Stimulated activated CD8-positive, alpha-beta memory T cell treated with anti-CD3 and anti-CD28 coated beads, Interleukin-7, amount 100 ng/mL, for 4 hours (primary cell): ENCODE measurements around the gene MYADM.

Experiments used
- DNase-seq, 2 donors: peaks; one replicate each; pipeline ENCODE4 v3.0.0-alpha.2; 2020; ENCODE audit warnings: low read depth in 2 of 2

MYADM gene

DNA sequence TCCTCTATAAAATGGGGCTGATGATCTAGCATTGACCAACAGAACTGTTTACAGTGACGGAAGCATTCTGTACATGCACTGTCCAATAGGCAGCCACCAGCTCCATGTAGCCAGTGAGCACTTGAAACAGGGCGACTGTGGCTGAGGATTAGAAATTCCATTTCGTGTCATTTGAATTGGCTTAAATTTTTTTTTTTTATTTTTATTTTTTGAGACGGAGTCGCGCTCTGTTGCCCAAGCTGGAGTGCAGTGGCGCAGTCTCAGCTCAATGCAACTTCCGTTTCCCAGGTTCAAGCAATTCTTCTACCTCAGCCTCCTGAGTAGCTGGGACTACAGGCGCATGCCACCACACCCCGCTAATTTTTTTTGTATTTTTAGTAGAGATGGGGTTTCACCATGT lies 17.4 kb downstream of the MYADM start:
- no peak for DNase-seq

- DNase-seq: no peak
Observed at GRCh38 chr19:53892301-53892980, 24.8 kb downstream of the MYADM start.

DNA sequence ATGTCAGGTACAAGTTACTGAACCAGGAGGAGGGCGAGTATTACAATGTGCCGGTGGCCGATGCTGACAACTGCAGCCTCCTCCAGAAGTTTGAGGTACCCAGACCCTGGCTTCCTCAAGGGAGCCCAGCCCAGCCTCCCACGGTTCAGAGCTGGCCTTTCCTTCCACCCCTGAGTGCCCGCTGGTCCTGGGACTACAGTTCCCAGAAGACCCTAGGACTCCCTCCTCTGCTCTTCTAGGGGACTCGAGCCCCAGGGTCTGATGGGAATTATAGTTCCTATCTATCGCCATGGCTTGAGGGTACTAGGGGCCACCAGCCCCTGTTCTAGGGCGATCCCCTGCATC lies 25.3 kb downstream of the MYADM start:
- DNase-seq: no peak

DNA sequence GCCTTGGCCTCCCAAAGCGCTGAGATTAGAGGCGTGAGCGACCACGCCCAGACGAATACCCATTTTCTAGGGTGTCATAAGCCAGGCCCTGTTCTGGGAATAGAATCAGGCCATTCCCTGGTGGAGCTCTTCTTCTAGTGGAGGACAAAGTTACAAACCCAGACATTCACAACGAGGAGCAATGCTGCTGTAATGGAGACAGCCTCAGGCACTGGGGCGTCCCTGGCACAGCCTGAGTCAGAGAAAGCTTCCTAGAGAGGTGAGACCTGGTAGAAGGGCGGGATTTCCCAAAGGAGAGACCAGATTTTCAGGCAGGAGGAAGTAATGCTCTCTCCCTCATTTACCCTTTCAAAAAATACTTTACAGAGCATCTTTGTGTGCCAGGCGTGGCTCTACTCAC lies 27.0 kb downstream of the MYADM start:
- DNase-seq: no peak

DNA sequence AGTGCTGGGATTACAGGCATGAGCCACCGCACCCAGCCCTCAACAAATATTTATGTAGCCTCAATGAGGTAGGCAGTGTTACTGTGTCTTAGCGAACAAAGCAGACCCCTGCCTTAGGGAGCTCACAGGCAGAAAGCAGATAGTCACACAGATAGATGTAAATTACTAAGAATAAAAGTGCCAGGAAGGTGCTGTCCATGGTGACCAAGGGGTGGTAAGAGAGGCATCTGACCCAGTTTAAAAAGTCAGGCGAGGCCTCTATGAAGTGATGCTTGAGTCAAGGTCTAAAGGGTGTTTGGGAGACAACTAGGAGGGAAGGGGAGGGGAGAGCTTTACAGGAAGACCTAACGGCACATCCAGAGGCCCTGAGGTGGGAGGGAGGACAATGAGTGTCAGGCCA lies 29.0 kb downstream of the MYADM start:
- no peak for DNase-seq

GRCh38 chr19:53897459-53897858 lies 29.8 kb downstream of the MYADM start:
- no peak for DNase-seq

DNA sequence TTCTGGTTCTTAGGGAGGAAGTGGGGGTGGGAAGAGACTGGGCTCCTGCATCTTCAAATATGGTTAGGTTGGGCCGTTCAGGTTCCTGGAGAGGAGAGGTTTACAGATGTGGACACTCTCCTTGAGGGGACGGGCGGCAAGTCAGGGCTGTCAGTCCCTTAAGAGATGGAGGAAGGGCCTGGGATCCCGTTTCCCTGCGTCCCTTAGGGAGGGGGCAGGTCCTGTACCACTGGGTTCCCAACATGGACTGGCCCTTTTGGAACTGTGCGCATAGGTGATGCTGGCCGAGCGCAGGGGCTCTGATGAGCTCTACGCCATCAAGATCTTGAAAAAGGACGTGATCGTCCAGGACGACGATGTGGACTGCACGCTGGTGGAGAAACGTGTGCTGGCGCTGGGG lies 30.5 kb downstream of the MYADM start:
- no peak for DNase-seq

- no peak for DNase-seq
Observed at GRCh38 chr19:53898636-53899341, 31.1 kb downstream of the MYADM start.

DNA sequence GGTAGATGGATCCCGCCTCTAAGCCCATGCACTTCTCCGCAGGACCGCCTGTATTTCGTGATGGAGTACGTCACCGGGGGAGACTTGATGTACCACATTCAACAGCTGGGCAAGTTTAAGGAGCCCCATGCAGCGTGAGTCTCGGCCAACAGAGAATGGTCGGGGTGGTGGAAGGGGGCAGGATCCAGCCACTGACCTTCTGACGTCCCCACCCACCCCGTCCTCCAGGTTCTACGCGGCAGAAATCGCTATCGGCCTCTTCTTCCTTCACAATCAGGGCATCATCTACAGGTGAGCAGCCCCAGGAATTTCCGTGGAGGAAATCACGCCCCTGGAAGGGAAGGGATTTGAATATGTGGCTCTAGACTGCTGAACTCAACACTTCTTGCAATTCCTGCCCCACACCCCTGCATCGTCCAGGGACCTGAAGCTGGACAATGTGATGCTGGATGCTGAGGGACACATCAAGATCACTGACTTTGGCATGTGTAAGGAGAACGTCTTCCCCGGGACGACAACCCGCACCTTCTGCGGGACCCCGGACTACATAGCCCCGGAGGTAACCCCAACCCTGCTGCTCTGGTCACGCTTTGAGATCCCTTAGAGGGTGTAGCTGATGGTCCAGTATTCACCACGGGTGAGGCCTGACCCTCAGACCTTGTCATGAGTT lies 32.6 kb downstream of the MYADM start:
- DNase-seq: no peak

DNA sequence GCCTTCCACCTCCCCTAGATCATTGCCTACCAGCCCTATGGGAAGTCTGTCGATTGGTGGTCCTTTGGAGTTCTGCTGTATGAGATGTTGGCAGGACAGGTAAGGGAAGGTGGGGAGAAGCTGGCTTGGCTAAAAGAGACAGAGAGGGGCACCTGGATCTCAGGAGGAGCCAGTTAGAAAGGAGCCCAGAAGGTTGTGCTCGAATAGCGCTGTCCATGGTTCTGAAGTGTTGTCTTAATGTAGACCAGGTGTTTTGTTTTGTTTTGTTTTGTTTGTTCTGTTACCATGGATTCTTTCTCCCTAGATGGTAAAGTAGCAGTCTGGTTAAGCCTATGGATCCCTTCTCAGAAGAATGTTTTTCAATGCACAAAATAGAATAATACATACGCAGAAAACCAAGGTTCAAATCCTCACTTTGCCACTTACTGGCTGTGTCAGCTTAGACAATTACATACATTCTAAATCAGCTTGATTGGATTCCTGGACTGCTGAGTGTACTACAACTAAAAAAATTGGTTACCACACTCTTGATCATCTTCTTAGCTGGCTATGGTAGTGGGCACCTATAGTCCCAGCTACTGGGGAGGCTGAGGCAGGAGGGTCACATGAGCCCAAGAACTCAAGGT lies 35.5 kb downstream of the MYADM start:
- no peak for DNase-seq

- no peak for DNase-seq
Observed at GRCh38 chr19:53904909-53905308, 37.2 kb downstream of the MYADM start.

DNA sequence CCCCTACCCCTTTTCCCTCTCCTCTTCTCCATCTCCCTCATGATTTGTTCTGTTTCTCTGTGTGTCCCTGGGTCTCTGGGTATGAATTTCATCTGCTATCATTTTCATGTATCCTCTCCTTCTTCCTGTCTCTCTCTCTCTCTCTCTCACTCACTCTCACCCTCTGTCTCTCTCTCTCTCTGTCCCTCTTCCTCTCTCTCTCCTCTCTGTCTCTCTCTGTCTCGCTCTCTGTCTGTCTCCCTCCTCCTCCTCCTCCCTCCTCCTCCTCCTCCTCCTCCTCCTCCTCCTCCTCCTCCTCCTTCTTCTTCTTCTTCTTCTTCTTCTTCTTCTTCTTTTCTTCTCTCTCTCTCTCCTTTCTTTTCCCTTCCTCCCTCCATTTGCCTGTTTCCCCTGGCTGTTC lies 38.1 kb downstream of the MYADM start:
- DNase-seq: no peak

- DNase-seq: peak; percentile 26 to 41
Observed at GRCh38 chr19:53906211-53907192, 38.8 kb downstream of the MYADM start.

GRCh38 chr19:53907193-53907581 lies 39.5 kb downstream of the MYADM start:
- no peak for DNase-seq

GRCh38 chr19:53907690-53908089 lies 40.0 kb downstream of the MYADM start:
- DNase-seq: no peak

GRCh38 chr19:53908106-53908934 lies 40.6 kb downstream of the MYADM start:
- peak in 1 of 2 donors; percentile 23 for DNase-seq

- DNase-seq: no peak
Observed at GRCh38 chr19:53908935-53909415, 41.3 kb downstream of the MYADM start, which contains the start of gene CACNG7. Gene CACNG7, plus strand, starts transcription at chr19:53909278. Its CDS starts 3,554 bp downstream, at chr19:53912832.

- DNase-seq: no peak
Observed at GRCh38 chr19:53909471-53910169, 41.9 kb downstream of the MYADM start.

GRCh38 chr19:53910170-53910518 lies 42.5 kb downstream of the MYADM start:
- no peak for DNase-seq

DNA sequence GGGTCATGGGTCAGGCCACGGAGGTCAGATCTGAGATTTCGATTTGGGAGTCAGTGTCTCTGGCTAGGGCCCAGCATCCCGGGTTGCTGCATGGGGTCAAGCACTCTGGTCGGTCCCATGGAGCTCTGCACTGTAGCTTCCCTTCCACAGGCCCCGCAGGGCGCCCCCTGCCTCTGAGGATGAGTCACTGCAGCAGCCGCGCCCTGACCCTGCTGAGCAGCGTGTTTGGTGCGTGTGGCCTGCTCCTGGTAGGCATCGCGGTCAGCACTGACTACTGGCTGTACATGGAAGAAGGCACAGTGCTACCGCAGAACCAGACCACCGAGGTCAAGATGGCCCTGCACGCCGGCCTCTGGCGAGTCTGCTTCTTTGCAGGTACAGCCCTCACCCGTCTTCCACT lies 45.0 kb downstream of the MYADM start:
- no peak for DNase-seq
